HCT116 (cell line): Measurements from ENCODE around the gene PYROXD2. TPM values are rescaled to one million over a fixed set of nuclear protein-coding genes. Genes with fewer than 3 reads are reported as not detected.

Source experiments
- ATAC-seq: fragments of 200-7000 bp; cut with Tn5 transposase; 2 replicates; pipeline ENCODE4 v1.9.1; 2020; ENCODE audit warnings: mild to moderate bottlenecking, moderate library complexity
- BruUV-seq: library from RNA; stranded (reverse); fragments of 400-500 nt; replicated peaks from 2 replicates; lab custom pipeline; 2021; lab: Mats Ljungman, UMichigan
- CTCF ChIA-PET: fragments of 300-600 bp; sonication (Branson Sonifier 250); formaldehyde crosslinking; loops from one replicate; lab custom pipeline; 2021; ENCODE audit warnings: antibody characterized with exemption; lab: Charles Lee
- POLR2A ChIA-PET: fragments of 300-600, 350-600 bp; sonication (Branson Sonifier 250); formaldehyde crosslinking; loops from one replicate; lab custom pipeline; 2021; ENCODE audit warnings: antibody characterized with exemption; lab: Charles Lee
- RAD21 ChIA-PET, 2 experiments: fragments of 300-600 bp; sonication (Branson Sonifier 250); formaldehyde crosslinking; loops; one replicate each; lab custom pipeline; 2023; ENCODE audit warnings: low total read pairs in 2 of 2; ENCODE audit not compliant: uncharacterized antibody in 2 of 2, unreplicated experiment in 2 of 2, low non-redundant PET in 1 of 2; lab: Charles Lee
- DNase-seq: peaks from one replicate; pipeline ENCODE4 v3.0.0-alpha.2; 2010; ENCODE audit warnings: low read depth, low spot score
- H2AFZ ChIP-seq: fragments of 200-600 bp; shearing (Covaris generic), sonication (generic); 2 replicates; pipeline ENCODE4 v1.6.1; 2017; ENCODE audit warnings: low read depth, mixed run types, mixed read lengths, antibody characterized with exemption, low read length; ENCODE audit not compliant: poor library complexity, severe bottlenecking
- H3K27ac ChIP-seq: 2 replicates; pipeline ENCODE4 v1.5.1; 2012; ENCODE audit warnings: low read depth, low read length
- H3K27me3 ChIP-seq: fragments of 200-600 bp; sonication (generic); 2 replicates; pipeline ENCODE4 v1.6.1; 2016; ENCODE audit warnings: mixed run types, low read length, mixed read lengths; ENCODE audit not compliant: insufficient read depth
- H3K36me3 ChIP-seq, 2 experiments: fragments of 200-500 bp in 1 of 2; fragments of 200-600 bp in 1 of 2; sonication (Bioruptor generic) in 1 of 2; sonication (generic) in 1 of 2; 2 replicates each; pipeline versions ENCODE4 v1.5.1 to v1.6.1; 2014 to 2016; ENCODE audit warnings: low read length in 2 of 2, inconsistent platforms in 1 of 2, mixed read lengths in 1 of 2, mixed run types in 1 of 2; ENCODE audit not compliant: insufficient read depth in 2 of 2, control insufficient read depth in 1 of 2
- H3K4me1 ChIP-seq, 2 experiments: fragments of 200-600 bp in 1 of 2; sonication (generic) in 1 of 2; 2 replicates each; pipeline versions ENCODE4 v1.5.1 to v1.6.1; 2012 to 2017; ENCODE audit warnings: low read length in 2 of 2, inconsistent platforms in 1 of 2, mild to moderate bottlenecking in 1 of 2, mixed read lengths in 1 of 2, mixed run types in 1 of 2, moderate library complexity in 1 of 2; ENCODE audit not compliant: insufficient read depth in 2 of 2, control insufficient read depth in 1 of 2
- H3K4me2 ChIP-seq: fragments of 200-600 bp; sonication (generic); 2 replicates; pipeline ENCODE4 v1.6.1; 2017; ENCODE audit warnings: mixed run types, low read length, mixed read lengths
- H3K4me3 ChIP-seq, 2 experiments: fragments of 200-600 bp in 1 of 2; sonication (generic) in 1 of 2; replicated peaks in 1 of 2; 2 replicates each; pipeline ENCODE4 v1.5.1; 2011 to 2016; ENCODE audit warnings: low read length in 2 of 2, control low read depth in 1 of 2, low read depth in 1 of 2, mild to moderate bottlenecking in 1 of 2, mixed read lengths in 1 of 2, mixed run types in 1 of 2
- H3K79me2 ChIP-seq: fragments of 200-600 bp; sonication (generic); 2 replicates; pipeline ENCODE4 v1.6.1; 2017; ENCODE audit warnings: mild to moderate bottlenecking, mixed run types, low read length, moderate library complexity, mixed read lengths; ENCODE audit not compliant: insufficient read depth
- H3K9ac ChIP-seq: fragments of 200-600 bp; sonication (generic); 2 replicates; pipeline ENCODE4 v1.6.1; 2016; ENCODE audit warnings: low read length, mixed read lengths
- H3K9me2 ChIP-seq: fragments of 200-600 bp; sonication (generic), shearing (Covaris generic); 2 replicates; pipeline ENCODE4 v1.6.1; 2017; ENCODE audit warnings: mixed run types, mild to moderate bottlenecking, moderate library complexity; ENCODE audit not compliant: insufficient read depth
- H3K9me3 ChIP-seq, 2 experiments: fragments of 200-500 bp in 1 of 2; fragments of 200-600 bp in 1 of 2; sonication (Bioruptor generic) in 1 of 2; sonication (generic) in 1 of 2; 2 replicates each; pipeline ENCODE4 v1.6.1; 2014 to 2017; ENCODE audit warnings: low read length in 2 of 2, mixed read lengths in 2 of 2, inconsistent platforms in 1 of 2, low read depth in 1 of 2, mild to moderate bottlenecking in 1 of 2, mixed run types in 1 of 2, moderate library complexity in 1 of 2; ENCODE audit not compliant: control insufficient read depth in 1 of 2, insufficient read depth in 1 of 2
- H4K20me1 ChIP-seq: fragments of 200-600 bp; sonication (generic), shearing (Covaris generic); 2 replicates; pipeline ENCODE4 v1.6.1; 2017; ENCODE audit warnings: mixed run types, mild to moderate bottlenecking, moderate library complexity; ENCODE audit not compliant: insufficient read depth
- ATF3 ChIP-seq: IDR thresholded peaks from 2 replicates; pipeline ENCODE4 v1.6.1; 2012
- CBX3 ChIP-seq: IDR thresholded peaks from 2 replicates; pipeline ENCODE4 v1.6.1; 2012; ENCODE audit warnings: low read depth
- CTCF ChIP-seq, 3 experiments: fragments of 200-600 bp in 1 of 3; sonication (generic) in 1 of 3; IDR thresholded peaks in 2 of 3; conservative IDR thresholded peaks in 1 of 3; 2 replicates each; pipeline ENCODE4 v1.5.1; 2012 to 2017; ENCODE audit warnings: low read depth in 2 of 3, low read length in 2 of 3, antibody characterized with exemption in 1 of 3, borderline replicate concordance in 1 of 3, control low read depth in 1 of 3, mild to moderate bottlenecking in 1 of 3, mixed read lengths in 1 of 3, mixed run types in 1 of 3, moderate library complexity in 1 of 3; ENCODE audit not compliant: insufficient read depth in 1 of 3
- EZH2 ChIP-seq: fragments of 200-600 bp; sonication (generic); IDR thresholded peaks from 2 replicates; pipeline ENCODE4 v1.6.1; 2017; ENCODE audit warnings: antibody characterized with exemption, mixed run types
- JUND ChIP-seq: IDR thresholded peaks from 2 replicates; pipeline ENCODE4 v1.6.1; 2012
- MAX ChIP-seq: IDR thresholded peaks from 2 replicates; pipeline ENCODE4 v1.6.1; 2012
- REST ChIP-seq: IDR thresholded peaks from 2 replicates; pipeline ENCODE4 v1.6.1; 2012; ENCODE audit warnings: low read depth
- SIN3A ChIP-seq: IDR thresholded peaks from 2 replicates; pipeline ENCODE4 v1.6.1; 2012; ENCODE audit warnings: low read depth
- SRF ChIP-seq: IDR thresholded peaks from 2 replicates; pipeline ENCODE4 v1.6.1; 2012; ENCODE audit warnings: low read depth
- TCF7L2 ChIP-seq: IDR thresholded peaks from 2 replicates; pipeline ENCODE4 v1.7.0; 2011; ENCODE audit warnings: borderline replicate concordance, inconsistent platforms; ENCODE audit not compliant: insufficient read depth, insufficient read length; ENCODE audit errors: extremely low read depth
- YY1 ChIP-seq: IDR thresholded peaks from 2 replicates; pipeline ENCODE4 v1.6.1; 2011; ENCODE audit warnings: low read length, low read depth, moderate library complexity, mild to moderate bottlenecking; ENCODE audit not compliant: insufficient replicate concordance; ENCODE audit errors: extremely low read depth
- ZBTB33 ChIP-seq: IDR thresholded peaks from 2 replicates; pipeline ENCODE4 v1.6.1; 2011; ENCODE audit warnings: mild to moderate bottlenecking, low read length, moderate library complexity; ENCODE audit not compliant: insufficient replicate concordance; ENCODE audit errors: extremely low read depth
- ZFX ChIP-seq: fragments of 450-650 bp; IDR thresholded peaks from 2 replicates; pipeline ENCODE4 v1.6.1; 2017
- intact Hi-C: fragments of 100-400 bp; cut with micrococcal nuclease; formaldehyde crosslinking; loops from 2 replicates; pipeline ENCODE4 v1.10.0; 2022
- total RNA-seq: library from RNA; stranded (reverse); gene quantifications from one replicate; pipeline ENCODE4 v1.2.1, GENCODE V29; 2021; ENCODE audit not compliant: unreplicated experiment

PYROXD2 gene
- total RNA-seq, 1 experiment from 2014 or later = 14.2 TPM

- no peaks in the 10 kb centered on the region for H3K36me3 ChIP-seq
- no peaks in the 10 kb centered on the region for H3K79me2 ChIP-seq
- no peak for ATAC-seq
- H3K9me2 ChIP-seq = no peaks in the 10 kb centered on the region
- no peak overlapping the region for H3K27ac ChIP-seq
- intact Hi-C loops = no loop called here
- RAD21 ChIA-PET = no interaction called here
- no peak overlapping the region for H2AFZ ChIP-seq
- no TSS peak for BruUV-seq
- H3K4me1 ChIP-seq = no peaks in the 10 kb centered on the region
- H3K9ac ChIP-seq = no peak overlapping the region
- H3K27me3 ChIP-seq = peaks cover 47% of the 10 kb centered on the region
- POLR2A ChIA-PET = no interaction called here
- DNase-seq = no peak
- CTCF ChIA-PET = interaction anchor here (1.3 kb wide), 1 partner anchor 22 kb away, joined by 4 read pairs; no protein-coding TSS in a partner anchor
- no peaks in the 10 kb centered on the region for H3K9me3 ChIP-seq
- no peak overlapping the region for H3K4me2 ChIP-seq
- H4K20me1 ChIP-seq = no peaks in the 10 kb centered on the region
- H3K4me3 ChIP-seq = no peak overlapping the region
- no peak for TF ChIP-seq SIN3A
- TF ChIP-seq MAX = no peak
- no peak for TF ChIP-seq CTCF (IDR thresholded peaks at IDR 0.05 in 2 of 3, conservative IDR thresholded peaks at IDR 0.05 in 1 of 3; ENCODE audit: borderline replicate concordance in 1 of 3, insufficient read depth in 1 of 3, low read depth in 2 of 3, low read length in 2 of 3)
- TF ChIP-seq SRF = no peak
- TF ChIP-seq ATF3 = no peak
- no peak for TF ChIP-seq TCF7L2
- no peak for TF ChIP-seq REST
- no peak for TF ChIP-seq ZBTB33
- TF ChIP-seq ZFX = no peak
- TF ChIP-seq YY1 = no peak
- TF ChIP-seq JUND = no peak
- no peak for TF ChIP-seq EZH2
- TF ChIP-seq CBX3 = no peak
These were observed 60.5 kb downstream of the PYROXD2 start for GRCh38 chr10:98354491-98354890.
